Mammary epithelial cell (primary cell): ENCODE measurements around the gene ERC1.

Source experiments
- CTCF ChIP-seq, 2 donors: IDR thresholded peaks in 1 of 2; conservative IDR thresholded peaks in 1 of 2; 2 replicates each; pipeline ENCODE4 v1.5.1; 2011 to 2012; ENCODE audit warnings: inconsistent platforms in 2 of 2, low read length in 2 of 2, mild to moderate bottlenecking in 2 of 2, control low read depth in 1 of 2, low read depth in 1 of 2; ENCODE audit not compliant: insufficient read depth in 1 of 2; ENCODE audit errors: extremely low read depth in 1 of 2
- EZH2 ChIP-seq: IDR thresholded peaks from 2 replicates; pipeline ENCODE4 v1.6.1; 2012; ENCODE audit warnings: low read length, inconsistent platforms, borderline replicate concordance

DNA sequence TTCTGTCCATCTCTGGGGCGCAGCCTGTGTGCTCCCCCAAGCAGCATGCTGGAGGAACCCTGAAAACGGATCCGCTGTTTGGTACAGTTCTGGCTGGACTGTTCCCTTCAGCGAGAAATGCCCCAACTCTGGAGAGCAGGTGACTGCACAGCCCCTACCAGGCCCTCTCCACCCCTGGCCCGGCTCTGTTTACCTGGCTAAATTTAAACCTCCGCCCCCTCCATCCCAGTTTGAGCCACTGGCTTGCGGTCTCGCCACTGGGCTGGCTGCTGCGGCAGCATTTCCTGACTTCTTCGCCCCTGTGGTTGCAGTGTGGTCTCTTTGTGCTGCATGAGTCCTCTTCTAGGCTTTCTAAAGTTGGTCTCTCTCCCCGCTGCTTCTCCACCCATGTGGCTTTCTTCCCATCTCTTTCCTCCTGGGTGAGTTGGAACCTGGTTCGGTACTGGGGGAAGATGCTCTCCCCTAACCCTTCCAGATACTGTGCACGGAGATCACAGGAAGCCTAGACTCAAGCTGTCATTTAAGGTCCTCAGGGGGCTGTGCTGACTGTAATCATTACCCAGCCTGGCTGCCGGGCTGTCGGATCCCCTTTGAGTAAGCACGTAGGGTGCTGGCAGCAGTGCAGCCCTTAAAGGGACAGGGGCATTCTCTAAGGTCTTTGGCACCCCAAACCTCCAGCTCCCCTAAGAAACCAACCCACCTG, 542.7 kb downstream of the ERC1 start:
- no peak for TF ChIP-seq CTCF (conservative IDR thresholded peaks at IDR 0.05 in 1 of 2, IDR thresholded peaks at IDR 0.05 in 1 of 2; ENCODE audit: extremely low read depth in 1 of 2, insufficient read depth in 1 of 2, low read depth in 1 of 2, low read length in 2 of 2)
- no peak for TF ChIP-seq EZH2
